ENCODE results near the gene MYO3B. TPM values are rescaled to one million over a fixed set of nuclear protein-coding genes. Genes with fewer than 3 reads are reported as not detected.

MYO3B gene
- total RNA-seq, 1 donor from 2014 or later, result 27.3 TPM

DNA sequence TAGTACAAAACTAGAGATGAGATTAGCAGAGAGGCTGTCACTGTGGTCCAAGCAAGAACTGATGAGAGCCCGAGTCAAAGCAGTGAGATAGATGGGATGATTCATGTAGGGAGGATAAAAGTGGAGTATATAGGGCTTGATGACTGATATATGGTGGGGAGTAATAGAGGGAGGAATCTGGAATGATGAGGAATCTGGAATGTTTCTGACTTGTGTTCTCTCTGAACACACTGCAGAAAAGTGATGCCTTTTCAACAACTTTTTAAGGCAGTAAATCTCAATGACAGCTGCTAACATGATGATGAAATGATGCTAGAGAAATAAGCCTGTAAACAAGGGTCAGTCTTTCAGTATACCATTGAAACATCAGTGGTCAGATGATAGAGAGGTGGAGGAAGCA, 393.7 kb downstream of the MYO3B start:
- Histone ChIP-seq H3K79me2 (ENCODE audit: low read depth) (no peaks in the 10 kb centered on the region), H3K9me3 (ENCODE audit: low read depth) (no peaks in the 10 kb centered on the region), H3F3A (ENCODE audit: low read depth) (no peaks in the 10 kb centered on the region), H3K4me3 (no peak overlapping the region), H3K27ac (no peak overlapping the region), H4K20me1 (ENCODE audit: low read depth) (no peaks in the 10 kb centered on the region), H3K9ac (no peak overlapping the region), H2AFZ (replicated peaks) (no peak overlapping the region), H3K4me1 (peaks cover 4% of the 10 kb centered on the region), H3K27me3 (no peaks in the 10 kb centered on the region), H3K4me2 (no peak overlapping the region), H3K36me3 (no peaks in the 10 kb centered on the region)
- Mint-ChIP-seq H3K4me1 (peaks cover 43% of the 10 kb centered on the region), H3K9me3 (no peaks in the 10 kb centered on the region), H3K27ac (no peak overlapping the region), H3K36me3 (no peaks in the 10 kb centered on the region), H3K27me3 (ENCODE audit: insufficient read depth, low read depth) (no peaks in the 10 kb centered on the region), H3K4me3 (no peak overlapping the region)
- DNase-seq (ENCODE audit: low spot score), result no peak
- TF ChIP-seq CTCF (IDR thresholded peaks at IDR 0.05) (no peak), EZH2phosphoT487 (IDR thresholded peaks at IDR 0.05) (no peak), EZH2 (IDR thresholded peaks at IDR 0.05) (no peak)

DNA sequence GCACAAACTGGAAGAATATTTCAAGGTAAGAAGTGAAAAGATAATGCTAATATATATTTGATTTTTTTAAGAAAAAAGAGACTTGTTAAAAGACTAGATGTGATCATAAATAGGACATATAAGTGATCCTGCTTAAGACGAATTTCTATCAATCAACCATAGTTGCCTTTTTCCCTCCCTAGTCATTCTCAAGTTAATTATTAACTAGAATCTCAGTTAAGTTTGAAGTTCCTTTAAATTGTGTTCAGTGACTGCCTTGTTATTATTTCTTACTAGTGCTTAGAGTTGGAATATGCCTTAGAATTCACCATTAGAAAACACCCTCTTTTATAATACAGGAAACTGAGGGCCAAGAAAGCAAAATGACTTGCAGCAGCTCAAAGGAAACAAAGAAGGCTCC, 395.7 kb downstream of the MYO3B start:
- H3K9me3 ChIP-seq (ENCODE audit: low read depth), result no peaks in the 10 kb centered on the region
- no peak overlapping the region for H3K9ac ChIP-seq
- Mint-ChIP-seq H3K4me1 (peaks cover 40% of the 10 kb centered on the region), H3K9me3 (no peaks in the 10 kb centered on the region), H3K36me3 (no peaks in the 10 kb centered on the region), H3K27ac (peak overlapping the region; percentile 72), H3K27me3 (ENCODE audit: insufficient read depth, low read depth) (no peaks in the 10 kb centered on the region), H3K4me3 (no peak overlapping the region)
- DNase-seq (ENCODE audit: low spot score), result no peak
- TF ChIP-seq EZH2 (IDR thresholded peaks at IDR 0.05), result no peak
- no peak for TF ChIP-seq CTCF (IDR thresholded peaks at IDR 0.05)
- TF ChIP-seq EZH2phosphoT487 (IDR thresholded peaks at IDR 0.05), result no peak
- peak overlapping the region; percentile 4 for H2AFZ ChIP-seq (replicated peaks)
- H3K4me1 ChIP-seq, result no peaks in the 10 kb centered on the region
- H3K4me3 ChIP-seq, result no peak overlapping the region
- H3K79me2 ChIP-seq (ENCODE audit: low read depth), result no peaks in the 10 kb centered on the region
- H3F3A ChIP-seq (ENCODE audit: low read depth), result no peaks in the 10 kb centered on the region
- H4K20me1 ChIP-seq (ENCODE audit: low read depth), result no peaks in the 10 kb centered on the region
- H3K27ac ChIP-seq, result no peak overlapping the region
- no peaks in the 10 kb centered on the region for H3K36me3 ChIP-seq
- no peak overlapping the region for H3K4me2 ChIP-seq
- H3K27me3 ChIP-seq, result no peaks in the 10 kb centered on the region

GRCh38 chr2:170576296-170576695, 398.3 kb downstream of the MYO3B start:
- no peak for TF ChIP-seq CTCF (IDR thresholded peaks at IDR 0.05)
- TF ChIP-seq EZH2phosphoT487 (IDR thresholded peaks at IDR 0.05), result no peak
- TF ChIP-seq EZH2 (IDR thresholded peaks at IDR 0.05), result no peak
- Histone ChIP-seq H3F3A (ENCODE audit: low read depth) (no peaks in the 10 kb centered on the region), H3K9me3 (ENCODE audit: low read depth) (no peaks in the 10 kb centered on the region), H3K4me1 (no peaks in the 10 kb centered on the region), H3K79me2 (ENCODE audit: low read depth) (no peaks in the 10 kb centered on the region), H2AFZ (replicated peaks) (no peak overlapping the region), H3K27me3 (no peaks in the 10 kb centered on the region), H4K20me1 (ENCODE audit: low read depth) (no peaks in the 10 kb centered on the region), H3K4me3 (no peak overlapping the region), H3K4me2 (no peak overlapping the region), H3K36me3 (no peaks in the 10 kb centered on the region), H3K27ac (no peak overlapping the region), H3K9ac (no peak overlapping the region)
- no peaks in the 10 kb centered on the region for H3K9me3 Mint-ChIP-seq
- no peak overlapping the region for H3K4me3 Mint-ChIP-seq
- no peak for DNase-seq (ENCODE audit: low spot score)
- H3K27ac Mint-ChIP-seq, result no peak overlapping the region
- H3K4me1 Mint-ChIP-seq, result peaks cover 38% of the 10 kb centered on the region
- no peaks in the 10 kb centered on the region for H3K27me3 Mint-ChIP-seq (ENCODE audit: insufficient read depth, low read depth)
- no peaks in the 10 kb centered on the region for H3K36me3 Mint-ChIP-seq
